GM23338 (cell line): Measurements from ENCODE around the gene SIL1. TPM values are rescaled to one million over a fixed set of nuclear protein-coding genes. Genes with fewer than 3 reads are reported as not detected.

Experiments
- ATAC-seq: fragments of 200-7000 bp; cut with Tn5 transposase; 3 replicates; pipeline ENCODE4 v1.9.1; 2020
- DNase-seq: peaks from one replicate; pipeline ENCODE4 v3.0.0-alpha.2; 2015; ENCODE audit warnings: low spot score
- H2AFZ ChIP-seq: fragments of 200-600 bp; sonication (generic); 2 replicates; pipeline ENCODE4 v1.8.0; 2016; ENCODE audit warnings: antibody characterized with exemption, mild to moderate bottlenecking, moderate library complexity
- H3F3A ChIP-seq: fragments of 200-600 bp; sonication (generic); replicated peaks from 2 replicates; pipeline ENCODE4 v1.8.0; 2017; ENCODE audit warnings: antibody characterized with exemption, mixed run types, low read depth
- H3K27ac ChIP-seq: fragments of 200-600 bp; sonication (generic); 2 replicates; pipeline ENCODE4 v1.6.1; 2016; ENCODE audit warnings: low read depth
- H3K27me3 ChIP-seq: fragments of 200-600 bp; sonication (generic); 2 replicates; pipeline ENCODE4 v1.8.0; 2016; ENCODE audit warnings: mild to moderate bottlenecking, mixed run types, moderate library complexity; ENCODE audit not compliant: insufficient read depth
- H3K36me3 ChIP-seq: fragments of 200-600 bp; sonication (generic); 2 replicates; pipeline ENCODE4 v1.8.0; 2016; ENCODE audit warnings: mild to moderate bottlenecking; ENCODE audit not compliant: insufficient read depth
- H3K4me1 ChIP-seq: fragments of 200-600 bp; sonication (generic); 2 replicates; pipeline ENCODE4 v1.8.0; 2016; ENCODE audit warnings: mild to moderate bottlenecking, moderate library complexity; ENCODE audit not compliant: insufficient read depth
- H3K4me2 ChIP-seq: fragments of 200-600 bp; sonication (generic); 2 replicates; pipeline ENCODE4 v1.7.1; 2017; ENCODE audit warnings: mixed run types
- H3K4me3 ChIP-seq: fragments of 200-600 bp; sonication (generic); 2 replicates; pipeline ENCODE4 v1.6.1; 2016; ENCODE audit warnings: mixed run types
- H3K79me2 ChIP-seq: fragments of 200-600 bp; sonication (generic); replicated peaks from 2 replicates; pipeline ENCODE4 v1.8.0; 2017; ENCODE audit warnings: mild to moderate bottlenecking; ENCODE audit not compliant: insufficient read depth
- H3K9me2 ChIP-seq: fragments of 200-600 bp; sonication (generic); 2 replicates; pipeline ENCODE4 v1.8.0; 2017; ENCODE audit not compliant: insufficient read depth
- H4K20me1 ChIP-seq: fragments of 200-600 bp; sonication (generic); replicated peaks from 2 replicates; pipeline ENCODE4 v1.8.0; 2017; ENCODE audit warnings: mild to moderate bottlenecking; ENCODE audit not compliant: insufficient read depth
- H3K27ac Mint-ChIP-seq: 2 replicates; pipeline ENCODE4 v1.8.0; 2020; ENCODE audit warnings: inconsistent platforms, mild to moderate bottlenecking, moderate library complexity, mixed read lengths
- H3K27me3 Mint-ChIP-seq: 3 replicates; pipeline ENCODE4 v1.8.0; 2022; ENCODE audit warnings: low read depth, mild to moderate bottlenecking, moderate library complexity, mixed read lengths, inconsistent platforms; ENCODE audit not compliant: insufficient read depth, poor library complexity
- H3K36me3 Mint-ChIP-seq: 3 replicates; pipeline ENCODE4 v1.8.0; 2021; ENCODE audit warnings: low read depth, mild to moderate bottlenecking, inconsistent platforms, moderate library complexity, mixed read lengths
- H3K4me1 Mint-ChIP-seq: 3 replicates; pipeline ENCODE4 v1.8.0; 2020; ENCODE audit warnings: mild to moderate bottlenecking, inconsistent platforms, mixed read lengths
- H3K4me3 Mint-ChIP-seq: 3 replicates; pipeline ENCODE4 v1.8.0; 2021; ENCODE audit warnings: moderate library complexity, mild to moderate bottlenecking, inconsistent platforms, mixed read lengths
- H3K9me3 Mint-ChIP-seq: 3 replicates; pipeline ENCODE4 v1.8.0; 2020; ENCODE audit warnings: moderate library complexity, mild to moderate bottlenecking, inconsistent platforms, mixed read lengths
- CREB1 ChIP-seq: fragments of 250-450 bp; sonication (Bioruptor Pico); IDR thresholded peaks from 2 replicates; pipeline ENCODE4 v1.5.0; 2020; ENCODE audit warnings: low read depth, mild to moderate bottlenecking, moderate library complexity
- EZH2 ChIP-seq: fragments of 200-600 bp; sonication (generic); IDR thresholded peaks from one replicate; pipeline ENCODE4 v1.8.0; 2017; ENCODE audit warnings: antibody characterized with exemption, mild to moderate bottlenecking, low read depth; ENCODE audit not compliant: unreplicated experiment
- EZH2phosphoT487 ChIP-seq: fragments of 200-600 bp; sonication (generic); IDR thresholded peaks from one replicate; pipeline ENCODE4 v1.8.1; 2018; ENCODE audit warnings: antibody characterized with exemption; ENCODE audit not compliant: unreplicated experiment
- JUNB ChIP-seq: IDR thresholded peaks from one replicate; pipeline ENCODE4 v1.6.1; 2016; ENCODE audit warnings: antibody characterized with exemption; ENCODE audit not compliant: unreplicated experiment
- NANOG ChIP-seq: IDR thresholded peaks from 2 replicates; pipeline ENCODE4 v1.6.1; 2016; ENCODE audit warnings: antibody characterized with exemption, borderline replicate concordance
- POLR2AphosphoS5 ChIP-seq: IDR thresholded peaks from 2 replicates; pipeline ENCODE4 v1.6.1; 2016; ENCODE audit warnings: antibody characterized with exemption, low read depth
- STAT1 ChIP-seq: IDR thresholded peaks from one replicate; pipeline ENCODE4 v1.6.1; 2016; ENCODE audit warnings: antibody characterized with exemption; ENCODE audit not compliant: unreplicated experiment
- ZNF114 ChIP-seq: fragments of 250-450 bp; sonication (Bioruptor Pico); IDR thresholded peaks from 2 replicates; pipeline ENCODE4 v1.5.0; 2020; ENCODE audit warnings: mild to moderate bottlenecking, moderate library complexity
- ZNF331 ChIP-seq: fragments of 250-450 bp; sonication (Bioruptor Pico); IDR thresholded peaks from 2 replicates; pipeline ENCODE4 v1.5.0; 2020; ENCODE audit warnings: low read depth, mild to moderate bottlenecking, moderate library complexity
- polyA plus RNA-seq: library from polyadenylated mRNA; unstranded; fragments of >200 nt; fragmentation: Nextera tagmentation; extraction: Ambion mirVana; gene quantifications from 2 replicates; pipeline ENCODE4 v1.2.1, GENCODE V29; 2016
- total RNA-seq: library from RNA; depleted of rRNA; stranded (reverse); fragments of >200 nt; shearing (Covaris generic); gene quantifications from 2 replicates; pipeline ENCODE4 v1.2.3, GENCODE V29; 2014
- TF ChIP-seq, protein P1 (sequence below): IDR thresholded peaks from 2 replicates; pipeline ENCODE4 v1.6.1; 2016; ENCODE audit warnings: antibody characterized with exemption
- TF ChIP-seq, protein P2 (sequence below), 2 experiments: fragments of 200-600 bp in 1 of 2; sonication (generic) in 1 of 2; conservative IDR thresholded peaks; 2 replicates each; pipeline versions ENCODE4 v1.5.1 to v1.6.1; 2016 to 2017; ENCODE audit warnings: antibody characterized with exemption in 2 of 2, low read depth in 2 of 2, mild to moderate bottlenecking in 2 of 2, moderate library complexity in 1 of 2
- TF ChIP-seq, protein P3 (sequence below): fragments of 250-450 bp; sonication (Bioruptor Pico); IDR thresholded peaks from 2 replicates; pipeline ENCODE4 v1.5.0; 2020; ENCODE audit warnings: mild to moderate bottlenecking, moderate library complexity

SIL1 gene
- total and polyA plus RNA-seq, 2 experiments from 2014 or later: 5.5 to 5.9 TPM

DNA sequence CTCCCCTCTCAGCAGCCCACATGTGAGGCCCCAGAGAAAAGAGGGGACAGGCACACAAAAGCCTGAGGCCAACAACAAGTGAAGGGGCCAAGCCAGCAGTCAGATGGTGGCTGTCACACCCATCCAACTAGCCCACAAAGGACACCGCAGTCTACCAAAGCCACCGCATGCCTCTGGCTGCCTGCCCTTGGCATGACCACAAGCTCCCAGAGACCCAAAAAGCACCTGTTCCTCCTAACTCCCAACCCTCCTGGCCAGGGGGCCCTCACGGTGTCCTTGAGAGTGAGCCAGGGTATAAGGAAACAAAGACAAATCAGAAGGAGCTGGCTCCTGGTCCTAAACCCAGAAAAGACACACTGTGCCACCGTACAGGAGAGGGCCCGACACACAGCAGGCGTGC, 245.2 kb downstream of the SIL1 start:
- no peak overlapping the region for H3K4me2 ChIP-seq
- TF ChIP-seq EZH2phosphoT487 (no peak), ZNF331 (CRISPR knock-in tag) (no peak), POLR2AphosphoS5 (no peak), EZH2 (no peak), JUNB (no peak), NANOG (no peak), ZNF114 (CRISPR knock-in tag) (no peak), CREB1 (no peak), STAT1 (no peak)
- TF ChIP-seq, protein P1, sequence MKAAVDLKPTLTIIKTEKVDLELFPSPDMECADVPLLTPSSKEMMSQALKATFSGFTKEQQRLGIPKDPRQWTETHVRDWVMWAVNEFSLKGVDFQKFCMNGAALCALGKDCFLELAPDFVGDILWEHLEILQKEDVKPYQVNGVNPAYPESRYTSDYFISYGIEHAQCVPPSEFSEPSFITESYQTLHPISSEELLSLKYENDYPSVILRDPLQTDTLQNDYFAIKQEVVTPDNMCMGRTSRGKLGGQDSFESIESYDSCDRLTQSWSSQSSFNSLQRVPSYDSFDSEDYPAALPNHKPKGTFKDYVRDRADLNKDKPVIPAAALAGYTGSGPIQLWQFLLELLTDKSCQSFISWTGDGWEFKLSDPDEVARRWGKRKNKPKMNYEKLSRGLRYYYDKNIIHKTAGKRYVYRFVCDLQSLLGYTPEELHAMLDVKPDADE: no peak
- TF ChIP-seq, protein P2, sequence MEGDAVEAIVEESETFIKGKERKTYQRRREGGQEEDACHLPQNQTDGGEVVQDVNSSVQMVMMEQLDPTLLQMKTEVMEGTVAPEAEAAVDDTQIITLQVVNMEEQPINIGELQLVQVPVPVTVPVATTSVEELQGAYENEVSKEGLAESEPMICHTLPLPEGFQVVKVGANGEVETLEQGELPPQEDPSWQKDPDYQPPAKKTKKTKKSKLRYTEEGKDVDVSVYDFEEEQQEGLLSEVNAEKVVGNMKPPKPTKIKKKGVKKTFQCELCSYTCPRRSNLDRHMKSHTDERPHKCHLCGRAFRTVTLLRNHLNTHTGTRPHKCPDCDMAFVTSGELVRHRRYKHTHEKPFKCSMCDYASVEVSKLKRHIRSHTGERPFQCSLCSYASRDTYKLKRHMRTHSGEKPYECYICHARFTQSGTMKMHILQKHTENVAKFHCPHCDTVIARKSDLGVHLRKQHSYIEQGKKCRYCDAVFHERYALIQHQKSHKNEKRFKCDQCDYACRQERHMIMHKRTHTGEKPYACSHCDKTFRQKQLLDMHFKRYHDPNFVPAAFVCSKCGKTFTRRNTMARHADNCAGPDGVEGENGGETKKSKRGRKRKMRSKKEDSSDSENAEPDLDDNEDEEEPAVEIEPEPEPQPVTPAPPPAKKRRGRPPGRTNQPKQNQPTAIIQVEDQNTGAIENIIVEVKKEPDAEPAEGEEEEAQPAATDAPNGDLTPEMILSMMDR (conservative IDR thresholded peaks at IDR 0.05; ENCODE audit: low read depth in 2 of 2): no peak
- TF ChIP-seq, protein P3, sequence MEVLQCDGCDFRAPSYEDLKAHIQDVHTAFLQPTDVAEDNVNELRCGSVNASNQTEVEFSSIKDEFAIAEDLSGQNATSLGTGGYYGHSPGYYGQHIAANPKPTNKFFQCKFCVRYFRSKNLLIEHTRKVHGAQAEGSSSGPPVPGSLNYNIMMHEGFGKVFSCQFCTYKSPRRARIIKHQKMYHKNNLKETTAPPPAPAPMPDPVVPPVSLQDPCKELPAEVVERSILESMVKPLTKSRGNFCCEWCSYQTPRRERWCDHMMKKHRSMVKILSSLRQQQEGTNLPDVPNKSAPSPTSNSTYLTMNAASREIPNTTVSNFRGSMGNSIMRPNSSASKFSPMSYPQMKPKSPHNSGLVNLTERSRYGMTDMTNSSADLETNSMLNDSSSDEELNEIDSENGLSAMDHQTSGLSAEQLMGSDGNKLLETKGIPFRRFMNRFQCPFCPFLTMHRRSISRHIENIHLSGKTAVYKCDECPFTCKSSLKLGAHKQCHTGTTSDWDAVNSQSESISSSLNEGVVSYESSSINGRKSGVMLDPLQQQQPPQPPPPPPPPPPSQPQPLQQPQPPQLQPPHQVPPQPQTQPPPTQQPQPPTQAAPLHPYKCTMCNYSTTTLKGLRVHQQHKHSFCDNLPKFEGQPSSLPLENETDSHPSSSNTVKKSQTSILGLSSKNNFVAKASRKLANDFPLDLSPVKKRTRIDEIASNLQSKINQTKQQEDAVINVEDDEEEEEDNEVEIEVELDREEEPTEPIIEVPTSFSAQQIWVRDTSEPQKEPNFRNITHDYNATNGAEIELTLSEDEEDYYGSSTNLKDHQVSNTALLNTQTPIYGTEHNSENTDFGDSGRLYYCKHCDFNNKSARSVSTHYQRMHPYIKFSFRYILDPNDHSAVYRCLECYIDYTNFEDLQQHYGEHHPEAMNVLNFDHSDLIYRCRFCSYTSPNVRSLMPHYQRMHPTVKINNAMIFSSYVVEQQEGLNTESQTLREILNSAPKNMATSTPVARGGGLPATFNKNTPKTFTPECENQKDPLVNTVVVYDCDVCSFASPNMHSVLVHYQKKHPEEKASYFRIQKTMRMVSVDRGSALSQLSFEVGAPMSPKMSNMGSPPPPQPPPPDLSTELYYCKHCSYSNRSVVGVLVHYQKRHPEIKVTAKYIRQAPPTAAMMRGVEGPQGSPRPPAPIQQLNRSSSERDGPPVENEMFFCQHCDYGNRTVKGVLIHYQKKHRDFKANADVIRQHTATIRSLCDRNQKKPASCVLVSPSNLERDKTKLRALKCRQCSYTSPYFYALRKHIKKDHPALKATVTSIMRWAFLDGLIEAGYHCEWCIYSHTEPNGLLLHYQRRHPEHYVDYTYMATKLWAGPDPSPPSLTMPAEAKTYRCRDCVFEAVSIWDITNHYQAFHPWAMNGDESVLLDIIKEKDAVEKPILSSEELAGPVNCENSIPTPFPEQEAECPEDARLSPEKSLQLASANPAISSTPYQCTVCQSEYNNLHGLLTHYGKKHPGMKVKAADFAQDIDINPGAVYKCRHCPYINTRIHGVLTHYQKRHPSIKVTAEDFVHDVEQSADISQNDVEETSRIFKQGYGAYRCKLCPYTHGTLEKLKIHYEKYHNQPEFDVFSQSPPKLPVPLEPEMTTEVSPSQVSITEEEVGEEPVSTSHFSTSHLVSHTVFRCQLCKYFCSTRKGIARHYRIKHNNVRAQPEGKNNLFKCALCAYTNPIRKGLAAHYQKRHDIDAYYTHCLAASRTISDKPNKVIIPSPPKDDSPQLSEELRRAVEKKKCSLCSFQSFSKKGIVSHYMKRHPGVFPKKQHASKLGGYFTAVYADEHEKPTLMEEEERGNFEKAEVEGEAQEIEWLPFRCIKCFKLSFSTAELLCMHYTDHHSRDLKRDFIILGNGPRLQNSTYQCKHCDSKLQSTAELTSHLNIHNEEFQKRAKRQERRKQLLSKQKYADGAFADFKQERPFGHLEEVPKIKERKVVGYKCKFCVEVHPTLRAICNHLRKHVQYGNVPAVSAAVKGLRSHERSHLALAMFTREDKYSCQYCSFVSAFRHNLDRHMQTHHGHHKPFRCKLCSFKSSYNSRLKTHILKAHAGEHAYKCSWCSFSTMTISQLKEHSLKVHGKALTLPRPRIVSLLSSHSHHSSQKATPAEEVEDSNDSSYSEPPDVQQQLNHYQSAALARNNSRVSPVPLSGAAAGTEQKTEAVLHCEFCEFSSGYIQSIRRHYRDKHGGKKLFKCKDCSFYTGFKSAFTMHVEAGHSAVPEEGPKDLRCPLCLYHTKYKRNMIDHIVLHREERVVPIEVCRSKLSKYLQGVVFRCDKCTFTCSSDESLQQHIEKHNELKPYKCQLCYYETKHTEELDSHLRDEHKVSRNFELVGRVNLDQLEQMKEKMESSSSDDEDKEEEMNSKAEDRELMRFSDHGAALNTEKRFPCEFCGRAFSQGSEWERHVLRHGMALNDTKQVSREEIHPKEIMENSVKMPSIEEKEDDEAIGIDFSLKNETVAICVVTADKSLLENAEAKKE (CRISPR knock-in tag): no peak
- H3K36me3 ChIP-seq: no peaks in the 10 kb centered on the region
- H2AFZ ChIP-seq: no peak overlapping the region
- H3K79me2 ChIP-seq: no peaks in the 10 kb centered on the region
- Mint-ChIP-seq H3K4me3 (no peak overlapping the region), H3K4me1 (peaks cover 23% of the 10 kb centered on the region), H3K27me3 (peaks cover 22% of the 10 kb centered on the region), H3K36me3 (no peaks in the 10 kb centered on the region), H3K9me3 (no peaks in the 10 kb centered on the region), H3K27ac (no peak overlapping the region)
- no peaks in the 10 kb centered on the region for H4K20me1 ChIP-seq
- no peaks in the 10 kb centered on the region for H3K27me3 ChIP-seq
- H3K9me2 ChIP-seq: no peaks in the 10 kb centered on the region
- ATAC-seq (no peak), DNase-seq (no peak)
- no peaks in the 10 kb centered on the region; the same call in 1 of the 2 replicates for H3K4me1 ChIP-seq
- H3F3A ChIP-seq: no peaks in the 10 kb centered on the region
- no peak overlapping the region for H3K4me3 ChIP-seq
- no peak overlapping the region for H3K27ac ChIP-seq
